Kidney (tissue), 14 donors: ENCODE measurements around the gene TULP3. TPM values are rescaled to one million over a fixed set of nuclear protein-coding genes. Genes with fewer than 3 reads are reported as not detected.

Experiments
- DNase-seq, 5 donors: peaks; one replicate each; pipeline ENCODE4 v3.0.0-alpha.2; 2013 to 2020
- FAIRE-seq: peaks from 2 replicates; lab custom pipeline; 2012; peaks lifted over from hg19 to GRCh38; lab: Jason Lieb, UNC
- H3K27ac ChIP-seq, 2 donors: one replicate each; pipeline ENCODE4 v1.7.0; 2013; ENCODE audit warnings: low read depth in 2 of 2, low read length in 2 of 2, inconsistent platforms in 1 of 2
- H3K27me3 ChIP-seq: one replicate; pipeline ENCODE4 v1.7.1; 2013; ENCODE audit warnings: low read length, inconsistent platforms; ENCODE audit not compliant: control insufficient read depth, insufficient read depth
- H3K36me3 ChIP-seq, 3 donors: one replicate each; pipeline versions ENCODE4 v1.7.0 to v1.7.1; 2013; ENCODE audit warnings: low read length in 3 of 3, control low read depth in 1 of 3, inconsistent platforms in 1 of 3; ENCODE audit not compliant: insufficient read depth in 3 of 3, control insufficient read depth in 2 of 3
- H3K4me1 ChIP-seq, 3 donors: one replicate each; pipeline versions ENCODE4 v1.7.0 to v1.7.1; 2013; ENCODE audit warnings: low read length in 3 of 3, inconsistent platforms in 1 of 3, low read depth in 1 of 3; ENCODE audit not compliant: control insufficient read depth in 2 of 3, insufficient read depth in 2 of 3
- H3K4me3 ChIP-seq, 3 donors: one replicate each; pipeline versions ENCODE4 v1.7.0 to v1.8.1; 2013; ENCODE audit warnings: low read length in 3 of 3, control low read depth in 1 of 3, inconsistent platforms in 1 of 3
- H3K9ac ChIP-seq, 3 donors: one replicate each; pipeline versions ENCODE4 v1.7.0 to v1.7.1; 2013; ENCODE audit warnings: low read length in 3 of 3, control low read depth in 1 of 3, inconsistent platforms in 1 of 3
- H3K9me3 ChIP-seq, 3 donors: one replicate each; pipeline versions ENCODE4 v1.7.0 to v1.7.1; 2013; ENCODE audit warnings: low read length in 3 of 3, control low read depth in 1 of 3, inconsistent platforms in 1 of 3; ENCODE audit not compliant: control insufficient read depth in 2 of 3, insufficient read depth in 1 of 3
- intact Hi-C: fragments of 100-400 bp; cut with DNase I; formaldehyde crosslinking; loops from one replicate; pipeline ENCODE4 v1.11.1; 2022
- polyA plus RNA-seq: library from polyadenylated mRNA; stranded (reverse); fragments of 350-450 nt; fragmentation: Illumina TruSeq; extraction: RNeasy Lipid Tissue Mini Kit (QIAGEN cat#74804); gene quantifications from one replicate; pipeline ENCODE4 v1.2.3, GENCODE V29; 2014; ENCODE audit warnings: low read depth, low replicate concordance; ENCODE audit not compliant: insufficient read depth
- total RNA-seq: library from RNA; stranded (reverse); fragmentation: NEBNext Ultra II Directional; extraction: Animal tissue kit (Norgen Biotek cat#: 25700); gene quantifications from one replicate; pipeline ENCODE4 v1.2.1, GENCODE V29; 2021
- TF ChIP-seq, protein P1 (sequence below): IDR thresholded peaks from 3 replicates; pipeline ENCODE4 v1.5.1; 2012; ENCODE audit warnings: mild to moderate bottlenecking, moderate library complexity, borderline replicate concordance; ENCODE audit not compliant: insufficient read depth; ENCODE audit errors: extremely low read depth
- donor health status: control.
- donor health status: control.
- donor health status: control.
- donor health status: control.
- donor health status: control.
- donor health status: DM: yes; HTN: yes; CAD: no.
- donor health status: Normal renal cell carcinoma (clear cell type).

Gene TULP3
- total and polyA plus RNA-seq, 2 donors from 2014 or later, result 20.3 to 23.0 TPM

DNA sequence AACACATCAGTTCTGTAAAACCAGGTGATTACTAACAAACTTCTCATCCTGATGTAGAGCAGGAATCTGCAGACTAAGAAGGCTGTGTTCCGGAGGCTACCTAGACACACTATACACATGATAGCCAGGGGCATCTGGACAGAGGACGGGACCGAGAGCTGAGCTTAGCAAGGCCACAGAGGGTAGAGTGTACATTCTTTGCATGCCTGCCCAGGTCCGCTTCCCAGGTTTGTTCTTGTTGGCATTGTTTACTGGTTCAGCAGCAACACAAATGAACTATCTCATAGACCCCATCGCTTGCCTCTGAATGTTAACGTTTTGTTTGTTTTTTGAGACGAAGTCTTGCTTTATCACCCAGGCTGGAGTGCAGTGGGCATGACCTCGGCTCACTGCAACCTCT is 50.8 kb downstream of the TULP3 start:
- no peak overlapping the region for H3K4me3 ChIP-seq
- no peak overlapping the region for H3K9ac ChIP-seq
- no peaks in the 10 kb centered on the region for H3K27me3 ChIP-seq
- no peaks in the 10 kb centered on the region for H3K9me3 ChIP-seq
- DNase-seq (peak in 1 of 5 donors; percentile 37), FAIRE-seq (no peak)
- peaks cover 0 to 14% (median 7%) of the 10 kb centered on the region in 3 donors for H3K36me3 ChIP-seq
- intact Hi-C loops, result no loop called here
- H3K4me1 ChIP-seq, result peaks cover 0 to 3% (median 2%) of the 10 kb centered on the region in 3 donors
- TF ChIP-seq, protein P1, sequence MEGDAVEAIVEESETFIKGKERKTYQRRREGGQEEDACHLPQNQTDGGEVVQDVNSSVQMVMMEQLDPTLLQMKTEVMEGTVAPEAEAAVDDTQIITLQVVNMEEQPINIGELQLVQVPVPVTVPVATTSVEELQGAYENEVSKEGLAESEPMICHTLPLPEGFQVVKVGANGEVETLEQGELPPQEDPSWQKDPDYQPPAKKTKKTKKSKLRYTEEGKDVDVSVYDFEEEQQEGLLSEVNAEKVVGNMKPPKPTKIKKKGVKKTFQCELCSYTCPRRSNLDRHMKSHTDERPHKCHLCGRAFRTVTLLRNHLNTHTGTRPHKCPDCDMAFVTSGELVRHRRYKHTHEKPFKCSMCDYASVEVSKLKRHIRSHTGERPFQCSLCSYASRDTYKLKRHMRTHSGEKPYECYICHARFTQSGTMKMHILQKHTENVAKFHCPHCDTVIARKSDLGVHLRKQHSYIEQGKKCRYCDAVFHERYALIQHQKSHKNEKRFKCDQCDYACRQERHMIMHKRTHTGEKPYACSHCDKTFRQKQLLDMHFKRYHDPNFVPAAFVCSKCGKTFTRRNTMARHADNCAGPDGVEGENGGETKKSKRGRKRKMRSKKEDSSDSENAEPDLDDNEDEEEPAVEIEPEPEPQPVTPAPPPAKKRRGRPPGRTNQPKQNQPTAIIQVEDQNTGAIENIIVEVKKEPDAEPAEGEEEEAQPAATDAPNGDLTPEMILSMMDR, result no peak
- H3K27ac ChIP-seq, result no peak overlapping the region

DNA sequence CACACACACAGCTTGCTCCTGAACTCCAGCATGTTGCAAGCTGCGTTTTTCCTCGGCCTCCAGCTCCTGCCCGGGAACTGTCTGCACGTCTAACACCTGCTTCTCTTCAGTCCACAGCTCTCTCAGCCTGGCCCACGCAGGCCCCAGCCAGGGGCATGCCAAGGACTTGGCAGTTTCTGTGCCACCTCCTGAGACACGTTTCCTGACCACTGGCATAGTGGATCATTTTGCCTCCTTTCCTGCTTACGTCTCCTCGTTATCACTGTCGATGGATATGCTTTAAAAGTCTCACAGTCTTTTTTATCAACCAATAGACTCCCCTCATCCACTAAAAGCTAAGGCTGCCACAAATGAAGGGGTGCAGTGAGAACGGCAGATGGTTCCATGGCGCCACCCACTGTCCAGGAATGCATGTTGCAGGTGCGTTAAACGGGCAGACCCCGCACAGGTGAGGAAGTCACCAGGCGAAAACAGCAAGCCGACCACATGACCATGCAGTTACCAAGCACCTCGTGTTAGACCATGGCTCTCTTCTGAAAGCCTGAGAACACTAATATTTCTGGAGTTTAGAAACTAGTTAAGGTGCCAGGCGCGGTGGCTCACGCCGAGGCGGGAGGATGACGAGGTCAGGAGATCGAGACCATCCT is 53.8 kb downstream of the TULP3 start:
- DNase-seq, result peak; percentile 74 to 78 (median 77)
- Histone ChIP-seq H3K36me3 (no peaks in the 10 kb centered on the region), H3K9ac (no peak overlapping the region), H3K27ac (peak overlapping the region in 1 of 2 donors; percentile 40), H3K27me3 (no peaks in the 10 kb centered on the region), H3K4me1 (peaks cover 0 to 3% (median 2%) of the 10 kb centered on the region in 3 donors), H3K9me3 (no peaks in the 10 kb centered on the region), H3K4me3 (peak overlapping the region in 2 of 3 donors; percentile 4 to 26)
- intact Hi-C loops, result no loop called here
- TF ChIP-seq, protein P1, result peak; percentile 85
- no peak for FAIRE-seq

DNA sequence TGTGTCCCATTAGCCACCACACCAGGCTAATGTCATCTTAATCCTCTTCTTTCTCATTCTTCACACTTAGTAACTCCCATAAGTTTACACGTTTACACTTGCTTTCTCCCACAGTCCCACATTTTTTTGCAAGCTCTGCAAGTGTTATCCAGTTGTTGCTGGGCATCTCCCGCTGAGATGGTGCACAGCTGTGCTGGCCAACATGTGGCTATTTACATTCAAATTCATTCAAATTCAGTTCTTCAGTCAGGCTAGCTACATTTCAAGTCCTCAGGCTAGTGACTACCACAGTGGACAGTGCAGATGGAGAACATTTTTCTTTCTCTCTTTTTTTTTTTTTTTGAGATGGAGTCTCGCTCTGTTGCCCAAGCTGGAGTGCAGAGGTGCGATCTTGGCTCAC is 58.7 kb downstream of the TULP3 start:
- no peak overlapping the region for H3K4me3 ChIP-seq
- H3K9me3 ChIP-seq, result no peaks in the 10 kb centered on the region
- peaks cover 0 to 2% (median 0%) of the 10 kb centered on the region in 3 donors for H3K4me1 ChIP-seq
- DNase-seq (no peak), FAIRE-seq (no peak)
- intact Hi-C loops, result no loop called here
- no peaks in the 10 kb centered on the region for H3K27me3 ChIP-seq
- H3K36me3 ChIP-seq, result no peaks in the 10 kb centered on the region
- H3K9ac ChIP-seq, result no peak overlapping the region
- TF ChIP-seq, protein P1, result no peak
- H3K27ac ChIP-seq, result no peak overlapping the region
